Daoy (cell line): ENCODE measurements around the gene PSMB2. TPM values are rescaled to one million over a fixed set of nuclear protein-coding genes. Genes with fewer than 3 reads are reported as not detected.

Source experiments
- DNase-seq: peaks from one replicate; pipeline ENCODE4 v3.0.0-alpha.2; 2015; ENCODE audit warnings: low read depth
- total RNA-seq: library from RNA; depleted of rRNA; stranded (reverse); fragments of >200 nt; shearing (Covaris generic); gene quantifications from 2 replicates; pipeline ENCODE4 v1.2.3, GENCODE V29; 2014

The PSMB2 gene
- total RNA-seq, 1 experiment from 2014 or later, result 59.7 TPM

DNA sequence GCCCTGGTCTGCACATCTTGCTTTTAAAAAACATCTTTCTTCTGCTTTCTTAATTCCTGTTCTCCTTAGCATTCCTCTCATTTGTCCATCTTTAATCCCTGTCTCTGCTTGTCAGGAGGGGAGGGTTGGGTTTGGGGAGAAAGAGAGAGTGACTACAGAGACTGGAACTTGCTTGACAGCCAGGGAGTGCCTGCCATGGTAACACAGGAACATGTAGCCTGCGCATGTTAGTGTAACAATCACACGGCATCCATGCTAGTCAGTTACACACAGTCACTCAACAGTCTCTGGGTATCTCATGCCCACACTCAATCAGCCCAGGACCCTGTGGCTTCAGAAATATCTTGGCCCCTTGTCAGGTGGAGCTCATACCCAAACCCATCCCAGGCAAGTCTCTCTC lies 69.0 kb downstream of the PSMB2 start:
- DNase-seq, result no peak

DNA sequence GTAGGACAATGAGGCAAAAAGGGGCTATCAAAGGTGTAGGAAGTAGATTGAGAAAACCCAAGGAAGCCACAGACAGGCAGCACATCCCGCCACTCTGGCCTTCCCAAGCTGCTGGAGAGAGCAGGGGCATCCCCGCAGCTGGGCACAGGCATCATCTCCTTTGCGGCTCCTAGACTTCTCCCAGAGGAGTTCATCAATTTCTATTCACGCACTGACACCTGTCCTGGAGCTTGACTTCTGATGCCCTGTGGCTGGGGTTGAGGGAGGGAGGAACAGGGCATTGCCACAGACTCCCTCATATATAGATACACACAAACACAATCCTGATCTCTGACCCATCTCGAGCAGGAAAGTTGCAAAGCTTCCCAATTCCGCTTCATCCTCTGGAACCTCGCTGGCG lies 70.1 kb downstream of the PSMB2 start:
- no peak for DNase-seq

DNA sequence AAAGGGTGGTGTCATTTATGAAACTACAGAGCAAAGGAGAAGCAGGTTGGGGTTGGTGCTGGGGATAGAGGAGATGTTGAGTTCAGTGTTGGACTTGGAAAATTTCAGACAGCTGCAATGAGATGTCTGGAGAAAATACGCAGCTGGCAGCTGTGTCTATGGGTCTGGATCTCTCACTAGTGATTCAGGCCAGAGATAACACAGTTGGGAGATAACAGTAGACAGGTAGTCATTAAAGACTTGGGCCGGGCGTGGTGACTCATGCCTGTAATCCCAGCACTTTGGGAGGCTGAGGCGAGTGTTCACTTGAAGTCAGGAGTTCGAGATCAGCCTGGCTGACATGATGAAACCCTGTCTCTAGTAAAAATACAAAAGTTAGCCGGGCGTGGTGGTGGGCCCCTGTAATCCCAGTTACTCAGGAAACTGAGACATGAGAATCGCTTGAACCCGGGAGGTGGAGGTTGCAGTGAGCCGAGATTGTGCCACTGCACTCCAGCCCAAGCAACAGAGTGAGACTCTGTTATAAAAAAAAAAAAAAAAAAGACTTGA lies 70.7 kb downstream of the PSMB2 start:
- DNase-seq, result peak; percentile 47

DNA sequence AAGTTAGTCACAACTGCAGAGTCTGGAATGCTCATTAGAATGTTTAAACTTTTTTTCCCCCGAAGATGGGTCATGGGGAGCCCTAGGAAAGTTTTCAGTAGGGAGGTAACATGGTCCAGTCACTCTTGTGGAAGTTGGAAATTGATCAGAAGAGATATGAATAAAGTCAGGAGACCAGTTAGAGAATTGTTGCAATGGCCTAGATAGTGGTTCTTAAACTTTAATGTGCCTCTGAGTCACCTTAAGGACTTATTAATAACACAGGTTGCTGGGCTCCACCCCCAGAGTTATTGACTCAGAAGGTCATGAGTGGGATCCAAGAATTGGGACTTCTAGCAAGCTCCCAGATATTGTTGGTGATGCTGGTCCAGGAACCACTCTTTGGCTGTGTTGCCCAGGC lies 71.4 kb downstream of the PSMB2 start:
- DNase-seq, result no peak

DNA sequence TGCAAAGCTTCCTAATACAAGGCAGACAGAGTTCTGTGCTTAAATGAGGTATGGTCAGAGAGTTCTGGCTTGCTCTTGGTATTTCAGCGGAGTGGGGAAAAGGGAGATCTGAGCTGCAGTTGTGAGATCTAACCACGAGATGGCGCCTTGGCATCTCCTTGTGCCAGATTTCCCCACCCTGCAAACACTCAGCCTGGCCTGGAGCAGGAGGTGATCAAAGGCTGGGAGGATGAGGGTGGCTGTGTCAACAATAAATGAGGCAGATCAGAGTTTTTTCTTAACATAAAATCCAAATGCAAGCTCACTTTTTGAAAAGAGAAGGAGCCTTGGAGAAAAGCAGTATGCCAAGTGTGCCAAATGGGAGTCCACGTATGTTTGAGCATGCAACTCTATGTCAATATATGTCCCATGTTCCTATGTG lies 72.3 kb downstream of the PSMB2 start:
- DNase-seq, result peak; percentile 73

DNA sequence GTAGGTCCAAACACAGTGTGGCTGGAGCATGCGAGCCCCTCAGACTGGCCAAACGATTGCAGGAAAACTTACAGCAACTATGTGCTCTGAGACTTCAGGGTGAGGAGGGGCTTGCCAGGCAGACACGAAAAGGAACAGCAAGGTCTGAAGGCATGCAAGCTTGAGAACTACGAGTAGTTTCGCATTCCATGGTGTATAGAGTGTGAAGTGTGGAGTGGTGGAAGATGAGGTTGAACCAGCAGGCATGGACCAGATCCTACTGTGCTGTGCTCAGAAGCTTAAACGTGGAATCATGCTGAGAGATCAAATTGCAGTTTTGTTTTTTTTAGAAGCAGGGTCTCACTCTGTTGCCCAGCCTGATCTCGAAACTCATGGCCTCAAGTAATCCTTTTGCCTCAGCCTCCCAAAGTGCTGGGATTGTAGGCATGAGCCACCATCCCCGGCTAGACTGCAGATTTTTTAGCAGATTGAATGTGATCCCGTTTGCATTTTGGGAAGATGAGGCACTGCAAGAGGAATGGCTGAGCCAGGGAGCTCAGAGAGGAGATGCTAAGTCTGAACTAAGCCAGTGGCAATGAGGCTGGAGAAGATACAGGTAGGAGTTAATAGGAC lies 73.3 kb downstream of the PSMB2 start:
- no peak for DNase-seq

DNA sequence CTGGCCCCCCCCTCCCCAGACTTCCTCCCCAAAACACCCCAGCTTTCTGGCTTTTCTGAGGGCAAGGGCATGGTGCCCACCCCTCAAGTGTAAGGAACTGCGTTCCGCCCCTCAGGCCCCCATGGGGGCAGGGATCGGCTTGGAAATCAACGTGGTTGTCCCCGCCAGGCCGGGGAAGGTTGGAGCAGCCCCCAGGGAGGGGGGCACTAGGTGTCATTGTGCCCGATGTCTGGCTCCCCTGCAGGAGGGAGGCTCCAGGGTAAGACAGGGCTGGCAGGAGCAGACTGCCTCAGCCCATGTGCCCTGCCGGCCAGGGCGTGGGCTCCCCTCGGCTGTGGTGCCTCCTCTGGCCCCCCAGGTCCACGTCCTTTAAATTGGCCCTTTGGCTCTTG lies 75.6 kb downstream of the PSMB2 start:
- DNase-seq, result no peak

DNA sequence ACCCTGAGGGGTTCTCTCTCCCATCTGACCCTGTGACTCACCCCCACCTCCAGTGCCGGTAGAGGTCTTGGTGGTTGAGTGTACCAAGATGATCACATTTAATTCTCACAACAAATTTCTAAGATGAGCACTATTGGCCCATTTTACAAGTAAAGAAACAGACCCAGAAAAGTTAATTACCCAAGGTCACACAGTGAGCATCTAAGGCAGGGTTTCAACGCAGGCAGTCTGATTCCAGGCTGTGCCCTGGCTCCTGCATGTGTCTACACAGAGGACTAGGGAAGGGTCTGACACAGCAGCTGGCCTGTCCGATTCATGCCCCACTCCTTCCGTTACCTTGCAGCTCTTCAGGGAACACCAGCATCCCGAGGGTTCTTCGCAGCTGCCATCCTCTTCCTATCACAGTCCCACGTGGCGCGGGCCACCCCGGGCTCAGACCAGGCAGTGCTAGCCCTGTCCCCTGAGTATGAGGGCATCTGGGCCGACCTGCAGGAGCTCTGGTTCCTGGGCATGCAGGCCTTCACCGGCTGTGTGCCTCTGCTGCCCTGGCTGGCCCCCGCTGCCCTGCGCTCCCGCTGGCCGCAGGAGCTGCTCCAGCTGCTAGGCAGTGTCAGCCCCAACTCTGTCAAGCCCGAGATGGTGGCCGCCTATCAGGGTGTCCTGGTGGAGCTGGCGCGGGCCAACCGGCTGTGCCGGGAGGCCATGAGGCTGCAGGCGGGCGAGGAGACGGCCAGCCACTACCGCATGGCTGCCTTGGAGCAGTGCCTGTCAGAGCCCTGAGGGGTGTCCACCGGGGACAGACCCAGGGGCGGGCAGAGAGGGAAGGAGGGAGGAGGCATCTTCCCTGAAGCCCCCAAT lies 76.2 kb downstream of the PSMB2 start:
- no peak for DNase-seq

DNA sequence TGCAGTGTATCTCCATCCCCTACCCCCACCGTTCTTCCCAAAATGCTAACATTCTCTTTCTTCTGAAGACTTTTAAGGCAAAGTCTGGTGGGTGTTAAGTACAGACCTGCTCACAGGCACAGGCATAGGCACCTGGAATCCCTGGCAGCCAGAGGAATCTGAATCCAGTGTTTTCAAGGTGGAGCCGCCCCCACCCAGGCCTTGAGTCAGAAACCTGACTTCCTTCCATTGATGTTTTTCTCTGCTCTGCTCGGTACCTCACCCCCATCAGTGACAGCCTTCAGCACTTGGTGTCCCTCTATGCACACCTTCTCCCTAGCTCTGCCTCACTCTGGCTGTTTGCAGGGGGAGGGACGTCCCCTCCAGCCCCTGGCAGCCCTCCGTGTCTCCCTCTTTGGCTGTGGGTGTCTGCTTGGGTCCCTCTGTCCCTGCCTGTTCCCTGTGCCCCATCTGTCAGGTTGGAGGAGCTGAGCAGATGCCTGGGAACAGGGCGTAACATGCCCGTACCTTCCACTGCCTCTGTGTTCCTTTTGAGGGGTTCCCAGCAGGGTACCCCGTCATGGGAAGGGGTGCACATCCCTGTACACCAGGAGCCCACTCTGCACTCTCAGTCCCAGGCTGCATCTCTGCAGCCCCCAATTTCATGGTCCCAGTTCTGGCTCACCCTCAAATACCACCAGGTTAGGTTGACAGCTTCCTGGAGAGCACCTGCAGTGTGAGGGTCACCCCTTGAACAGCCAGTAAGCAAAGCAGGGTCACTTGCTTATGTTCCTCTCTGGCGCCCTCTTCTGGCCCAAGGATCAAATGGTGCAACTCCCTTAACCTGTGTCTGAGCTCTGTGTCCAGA lies 77.1 kb downstream of the PSMB2 start:
- peak; percentile 83 for DNase-seq

DNA sequence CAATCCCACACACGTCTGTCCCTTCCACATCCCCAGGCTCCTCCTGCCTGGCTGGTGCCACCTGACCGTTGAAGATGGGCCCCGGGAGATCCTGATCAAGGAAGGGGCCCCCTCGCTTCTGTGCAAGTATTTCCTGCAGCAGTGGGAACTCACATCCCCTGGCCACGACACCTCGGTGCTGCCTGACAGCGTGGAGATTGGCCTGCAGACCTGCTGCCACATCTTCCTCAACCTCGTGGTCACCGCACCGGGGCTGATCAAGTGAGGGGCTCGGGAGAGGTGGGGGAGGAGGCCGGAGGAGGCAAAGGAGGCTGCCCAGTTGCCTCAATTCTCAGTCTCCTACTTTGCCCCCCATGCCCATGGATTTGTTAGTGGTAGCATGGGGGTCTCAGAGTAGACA lies 78.2 kb downstream of the PSMB2 start:
- no peak for DNase-seq

DNA sequence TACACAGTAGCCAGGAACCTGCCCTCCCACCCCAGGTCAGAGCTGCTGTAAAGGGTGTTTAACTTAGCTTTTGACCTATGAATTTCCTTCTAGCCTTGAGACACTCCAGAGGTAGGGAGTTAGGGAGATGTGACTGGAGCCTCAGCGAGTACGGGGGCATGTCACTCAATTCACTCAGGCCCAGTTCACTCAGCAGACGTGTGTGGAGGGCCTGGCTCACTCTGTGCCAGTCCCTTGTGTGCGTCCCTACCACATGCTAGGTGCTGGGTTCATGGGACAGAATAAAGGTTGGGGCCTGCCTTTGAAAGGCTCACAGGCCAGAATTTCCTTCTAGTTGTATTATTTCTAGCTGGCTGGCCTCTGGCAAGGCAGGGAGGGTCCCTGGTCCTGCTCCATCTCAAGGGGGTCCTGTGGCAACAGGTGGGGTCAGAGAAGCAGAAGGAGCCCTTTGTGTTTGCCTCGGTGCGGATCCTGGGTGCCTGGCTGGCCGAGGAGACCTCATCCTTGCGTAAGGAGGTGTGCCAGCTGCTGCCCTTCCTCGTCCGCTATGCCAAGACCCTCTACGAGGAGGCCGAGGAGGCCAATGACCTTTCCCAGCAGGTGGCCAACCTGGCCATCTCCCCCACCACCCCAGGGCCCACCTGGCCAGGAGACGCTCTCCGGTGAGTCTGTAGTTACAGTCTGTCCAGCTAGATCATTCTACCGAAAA lies 79.2 kb downstream of the PSMB2 start:
- no peak for DNase-seq

DNA sequence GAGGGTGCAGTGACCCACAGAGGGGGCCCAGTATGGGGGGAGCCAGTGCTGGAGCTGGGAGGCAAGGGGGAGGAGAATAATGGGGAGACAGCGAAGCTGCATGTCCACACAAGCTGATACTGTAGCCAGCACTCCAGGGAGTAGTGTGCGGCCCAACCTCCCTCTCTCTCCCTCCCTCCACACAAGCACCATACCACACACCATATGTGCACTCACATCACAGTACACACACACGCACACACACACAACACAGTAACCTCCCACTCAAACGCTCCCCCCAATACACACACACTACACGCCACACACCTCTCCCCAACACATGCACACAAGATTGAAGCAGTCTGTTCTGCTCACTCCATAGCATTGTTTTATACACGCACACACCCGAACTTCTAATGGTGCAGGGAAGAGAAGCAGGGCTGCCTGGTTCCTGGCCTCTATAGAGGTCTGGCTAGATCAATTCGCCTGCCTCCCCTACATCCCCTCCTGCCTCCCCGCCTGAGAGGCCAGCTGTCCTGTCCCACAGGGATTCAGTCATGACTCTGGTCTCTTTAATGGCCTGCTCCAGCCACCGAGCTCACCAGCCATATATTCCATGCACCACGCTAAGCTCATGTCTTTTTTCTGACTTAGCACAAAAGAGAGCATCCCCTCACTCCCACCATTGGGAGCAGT lies 79.9 kb downstream of the PSMB2 start:
- DNase-seq, result no peak

DNA sequence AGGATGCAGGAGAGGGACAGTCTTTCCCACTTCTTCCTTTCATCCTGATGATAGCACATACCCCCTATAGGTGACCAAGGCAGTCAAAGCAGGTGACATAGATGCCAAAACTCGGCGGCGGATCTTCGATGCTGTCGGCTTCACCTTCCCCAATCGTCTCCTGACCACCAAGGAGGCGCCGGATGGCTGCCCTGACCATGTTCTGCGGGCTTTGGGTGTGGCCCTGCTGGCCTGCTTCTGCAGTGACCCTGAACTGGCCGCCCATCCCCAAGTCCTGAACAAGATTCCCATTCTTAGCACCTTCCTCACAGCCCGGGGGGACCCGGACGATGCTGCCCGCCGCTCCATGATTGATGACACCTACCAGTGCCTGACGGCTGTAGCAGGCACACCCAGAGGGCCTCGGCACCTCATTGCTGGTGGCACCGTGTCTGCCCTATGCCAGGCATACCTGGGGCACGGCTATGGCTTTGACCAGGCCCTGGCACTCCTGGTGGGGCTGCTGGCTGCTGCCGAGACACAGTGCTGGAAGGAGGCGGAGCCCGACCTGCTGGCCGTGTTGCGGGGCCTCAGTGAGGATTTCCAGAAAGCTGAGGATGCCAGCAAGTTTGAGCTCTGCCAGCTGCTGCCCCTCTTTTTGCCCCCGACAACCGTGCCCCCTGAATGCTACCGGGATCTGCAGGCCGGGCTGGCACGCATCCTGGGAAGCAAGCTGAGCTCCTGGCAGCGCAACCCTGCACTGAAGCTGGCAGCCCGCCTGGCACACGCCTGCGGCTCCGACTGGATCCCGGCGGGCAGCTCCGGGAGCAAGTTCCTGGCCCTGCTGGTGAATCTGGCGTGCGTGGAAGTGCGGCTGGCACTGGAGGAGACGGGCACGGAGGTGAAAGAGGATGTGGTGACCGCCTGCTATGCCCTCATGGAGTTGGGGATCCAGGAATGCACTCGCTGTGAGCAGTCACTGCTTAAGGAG lies 80.8 kb downstream of the PSMB2 start:
- no peak for DNase-seq

DNA sequence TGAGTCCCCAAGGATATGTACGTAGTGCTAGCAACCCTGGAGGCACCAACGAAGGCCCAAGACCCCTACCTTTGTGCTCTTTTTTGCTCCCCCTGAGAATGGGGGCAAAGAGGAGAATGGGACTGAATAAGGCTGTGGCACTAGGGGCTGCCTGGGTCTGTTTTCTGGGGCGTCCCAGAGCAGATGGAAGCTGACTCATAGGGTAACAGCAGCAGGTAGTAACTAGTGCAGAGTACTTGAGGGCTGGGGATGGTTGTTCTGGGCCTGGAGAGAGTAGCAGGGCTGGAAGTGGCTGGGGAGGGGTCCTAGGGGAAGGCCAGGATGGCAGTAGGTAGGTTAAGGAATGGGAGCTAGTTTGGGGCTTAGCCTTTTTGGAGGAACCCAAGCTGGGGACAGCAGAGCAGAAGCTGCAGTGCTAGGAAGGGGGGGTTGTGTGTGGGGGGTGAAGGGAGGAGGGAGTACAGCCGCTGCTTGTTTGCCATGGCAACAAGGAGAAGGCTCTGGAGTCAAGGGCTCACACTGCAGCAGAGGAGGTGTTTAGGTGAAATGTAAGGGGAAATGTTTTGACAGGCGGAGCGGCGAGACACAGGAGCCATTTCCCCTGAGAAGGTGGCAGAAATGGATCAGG lies 81.9 kb downstream of the PSMB2 start:
- DNase-seq, result no peak

DNA sequence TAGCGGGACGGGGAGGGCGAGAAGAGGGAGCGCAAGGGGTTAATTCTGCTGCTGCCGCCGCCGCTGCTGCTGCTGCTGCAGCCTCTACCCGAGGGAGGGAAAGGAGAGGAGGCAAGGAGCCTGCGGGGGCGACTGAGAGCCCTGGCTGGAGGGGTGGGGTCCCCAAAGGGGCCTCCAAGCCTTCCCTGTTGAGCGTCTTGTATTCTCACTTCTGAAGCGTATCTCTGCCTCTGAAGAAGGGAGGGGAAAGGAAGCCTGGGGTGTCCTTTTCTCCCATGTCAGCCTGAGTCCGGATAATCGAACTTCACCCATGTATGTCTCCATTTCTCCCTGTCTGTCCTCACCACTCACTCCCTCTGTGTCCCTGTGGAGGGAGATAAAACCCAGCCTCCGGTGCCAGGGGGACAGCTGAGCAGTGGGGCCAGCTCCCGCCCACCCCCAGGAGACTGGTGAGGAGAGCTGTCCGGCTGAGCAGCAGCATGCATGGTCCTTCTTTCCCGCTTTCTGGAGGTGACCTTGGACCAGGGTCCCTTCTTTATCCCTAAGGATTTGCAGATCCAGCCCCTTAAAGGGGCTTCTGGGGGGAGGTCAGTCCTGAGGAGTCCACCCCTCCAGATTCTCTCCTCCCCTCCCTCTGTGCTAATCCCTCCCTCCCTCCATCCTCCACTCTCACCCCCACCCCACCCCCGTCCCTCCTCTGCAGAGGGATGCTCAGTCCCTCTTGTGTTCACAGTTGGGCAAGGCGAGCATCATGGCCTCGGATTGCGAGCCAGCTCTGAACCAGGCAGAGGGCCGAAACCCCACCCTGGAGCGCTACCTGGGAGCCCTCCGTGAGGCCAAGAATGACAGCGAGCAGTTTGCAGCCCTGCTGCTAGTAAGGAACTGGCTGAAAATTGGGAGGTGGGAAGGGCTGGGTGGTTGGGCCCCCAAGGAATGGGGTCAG lies 82.7 kb downstream of the PSMB2 start:
- no peak for DNase-seq

DNA sequence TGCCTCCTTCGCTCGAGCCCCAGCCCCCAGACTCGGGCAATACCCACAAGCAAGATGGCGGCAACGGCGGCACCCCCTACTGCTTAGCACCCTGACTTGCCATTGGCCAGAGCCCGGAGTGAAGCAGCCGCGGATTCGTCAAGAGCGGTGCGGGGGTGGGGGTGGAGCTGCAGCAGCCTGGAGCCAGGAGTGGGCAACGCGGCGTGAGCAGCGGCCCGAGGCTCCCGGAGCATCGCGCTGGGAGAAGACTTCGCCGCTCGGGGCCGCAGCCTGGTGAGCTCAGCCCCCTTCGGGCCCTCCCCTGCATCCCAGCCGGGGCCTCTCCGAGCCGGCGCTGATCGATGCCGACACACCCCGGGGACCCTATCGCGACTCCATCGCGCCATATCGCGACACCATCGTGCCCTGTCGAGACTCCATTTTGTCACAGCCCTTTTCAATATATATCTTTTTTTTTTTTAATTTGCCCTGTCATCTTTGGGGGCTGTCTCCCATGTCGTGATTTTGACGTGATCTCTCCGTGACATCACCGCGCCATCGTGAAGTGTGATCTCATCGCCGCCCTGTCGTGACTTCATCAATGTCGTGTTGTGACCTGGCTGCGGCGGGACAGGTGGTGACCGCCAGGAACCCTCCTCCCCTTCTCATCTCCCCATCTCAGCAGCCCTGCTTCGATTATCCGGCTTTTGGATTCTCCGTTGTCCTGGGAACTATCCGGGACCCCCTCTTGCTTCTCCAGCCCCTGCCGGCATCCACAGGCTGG lies 83.5 kb downstream of the PSMB2 start, which contains the start of gene NCDN:
Gene NCDN, plus strand, starts transcription at position 189 of the 763 bp plus-strand sequence. Its CDS starts 392 bp downstream, at position 581.
- DNase-seq, result peak; percentile 99

DNA sequence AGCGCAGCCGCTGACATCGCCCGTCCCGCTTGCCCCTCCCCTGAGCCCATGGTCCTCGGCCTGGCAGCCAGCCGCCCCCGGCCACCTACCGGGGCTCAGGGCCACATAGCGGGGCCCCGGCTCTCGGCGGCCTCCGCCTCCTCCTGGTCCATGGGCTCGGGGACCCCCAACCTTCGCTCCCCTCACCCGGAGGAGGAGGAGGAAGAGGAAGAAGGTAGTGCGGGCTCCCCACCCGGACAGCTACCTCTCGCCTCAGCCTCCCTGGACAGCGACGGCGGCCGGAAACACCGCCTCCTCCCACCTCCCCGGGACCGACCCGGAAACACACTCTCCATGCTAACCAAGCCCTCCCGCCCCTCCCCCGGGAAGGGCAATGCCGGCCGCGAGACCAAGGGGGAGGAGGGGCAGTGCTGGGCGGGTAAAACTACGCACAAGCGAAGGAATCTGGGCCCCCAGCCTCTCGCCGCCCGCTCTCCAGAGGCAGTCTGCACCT lies 84.2 kb downstream of the PSMB2 start, which contains the start of gene KIAA0319L:
Gene KIAA0319L, minus strand, starts transcription at position 286 of the 493 bp plus-strand sequence. CDS start 2,912 bp downstream, outside the sequence.
- DNase-seq, result no peak
